ENCODE results near the gene IDH3G. TPM values are rescaled to one million over a fixed set of nuclear protein-coding genes. Genes with fewer than 3 reads are reported as not detected.
"Not testable (repeated sequence)": the region's sequence is repeated elsewhere in the genome, so short reads cannot be mapped to it uniquely, and the experiment has no call there.

IDH3G gene
- total RNA-seq, 1 experiment from 2014 or later = 71.2 TPM

DNA sequence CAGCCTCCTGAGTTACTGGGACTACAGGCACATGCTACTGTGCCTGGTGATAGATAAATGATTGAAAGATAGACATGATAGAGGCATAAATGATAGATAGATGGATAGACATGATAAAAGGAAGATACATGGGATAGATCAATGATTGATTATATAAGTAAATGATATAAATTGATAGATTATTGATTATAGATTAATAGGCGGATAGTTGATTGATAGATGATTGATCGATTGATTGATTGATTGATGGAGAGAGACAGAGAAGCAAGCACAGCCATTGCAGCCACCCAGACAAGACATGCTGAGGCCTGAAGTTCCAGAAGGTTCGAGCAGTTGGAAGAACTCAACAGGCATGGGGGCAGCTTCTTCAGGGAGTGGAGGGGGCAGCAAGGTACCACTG is 47.8 kb downstream of the IDH3G start:
- Mint-ChIP-seq H3K4me1 (ENCODE audit: low read depth, unreplicated experiment) (no peaks in the 10 kb centered on the region), H3K27me3 (ENCODE audit: unreplicated experiment) (no peaks in the 10 kb centered on the region), H3K4me3 (ENCODE audit: low read depth, unreplicated experiment) (no peak overlapping the region), H3K36me3 (ENCODE audit: insufficient read depth, unreplicated experiment) (no peaks in the 10 kb centered on the region), H3K27ac (ENCODE audit: unreplicated experiment) (no peak overlapping the region), H3K9me3 (ENCODE audit: low read depth, unreplicated experiment) (no peaks in the 10 kb centered on the region)
- intact Hi-C loops (cut with micrococcal nuclease; ENCODE audit: unreplicated experiment) = no loop called here
- BruUV-seq (replicated peaks) = no TSS peak
- CTCF ChIA-PET = no interaction called here
- TF ChIP-seq CTCF (IDR thresholded peaks at IDR 0.05; ENCODE audit: unreplicated experiment) = no peak
- DNase-seq = no peak

DNA sequence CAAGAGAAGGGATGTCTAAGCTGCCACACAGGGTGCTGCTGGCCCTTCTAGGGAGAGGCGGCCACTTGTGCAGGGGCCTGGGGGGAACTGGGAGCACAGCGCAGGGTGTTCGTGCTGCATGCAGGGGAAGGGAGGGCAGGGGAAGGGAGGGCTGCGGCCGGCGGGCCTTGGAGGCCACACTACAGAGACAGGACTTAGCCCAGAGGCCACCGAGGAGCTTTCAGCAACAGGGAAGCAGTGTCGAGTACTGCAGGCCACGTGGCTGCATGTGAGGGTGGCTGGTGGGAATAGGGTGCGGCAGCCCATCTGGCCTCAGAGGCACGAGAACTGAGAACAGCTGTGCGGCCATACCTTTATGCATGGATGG is 49.1 kb downstream of the IDH3G start:
- H3K4me1 Mint-ChIP-seq (ENCODE audit: low read depth, unreplicated experiment); H3K4me3 Mint-ChIP-seq (ENCODE audit: low read depth, unreplicated experiment); intact Hi-C loops (cut with micrococcal nuclease; ENCODE audit: unreplicated experiment); H3K27me3 Mint-ChIP-seq (ENCODE audit: unreplicated experiment); DNase-seq; H3K36me3 Mint-ChIP-seq (ENCODE audit: insufficient read depth, unreplicated experiment); BruUV-seq (replicated peaks); H3K9me3 Mint-ChIP-seq (ENCODE audit: low read depth, unreplicated experiment); H3K27ac Mint-ChIP-seq (ENCODE audit: unreplicated experiment); CTCF ChIA-PET: not testable (repeated sequence)

DNA sequence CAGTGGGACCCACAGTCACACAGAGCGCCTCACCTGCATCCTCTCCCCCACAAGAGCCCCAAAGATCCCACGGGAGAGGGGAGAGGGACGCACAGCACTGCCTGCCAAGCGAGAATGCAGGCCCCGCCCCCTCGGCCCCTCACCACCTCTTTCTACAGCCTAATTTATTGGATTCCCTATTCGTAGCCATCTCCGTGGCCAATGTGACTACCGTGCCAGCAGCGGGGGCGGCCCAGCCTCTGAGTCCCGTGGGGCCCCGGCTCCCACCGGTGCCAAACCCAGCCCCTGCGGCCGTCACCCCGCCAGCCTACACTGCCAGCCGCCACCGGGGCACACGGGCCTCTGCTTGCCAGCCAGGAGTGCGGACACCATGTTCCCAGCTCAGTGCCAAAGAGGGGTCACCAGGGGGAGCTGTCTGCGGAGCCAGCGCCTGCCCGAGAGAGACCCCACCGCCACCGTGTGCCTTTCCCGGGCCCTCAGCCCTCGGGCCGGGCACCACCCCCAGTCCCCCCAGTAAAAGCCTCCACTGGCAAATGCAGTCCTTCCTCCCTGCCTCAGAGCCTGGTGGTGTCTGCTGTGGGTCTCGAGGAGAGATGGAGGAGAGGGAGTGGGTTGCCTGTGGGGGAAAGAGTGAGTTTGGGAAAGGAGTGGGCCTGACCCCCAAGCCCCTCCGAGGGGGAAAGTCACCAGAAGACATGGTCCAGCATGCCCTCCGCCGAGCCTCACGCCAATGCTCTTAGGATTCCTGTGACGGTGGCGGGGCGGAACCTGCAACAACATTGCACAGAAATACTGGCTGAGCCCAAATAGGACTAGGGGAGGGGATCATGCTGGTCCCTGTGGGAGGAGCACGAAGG is 49.7 kb downstream of the IDH3G start:
- intact Hi-C loops (cut with micrococcal nuclease; ENCODE audit: unreplicated experiment) = no loop called here
- Mint-ChIP-seq H3K27ac (ENCODE audit: unreplicated experiment) (no peak overlapping the region), H3K36me3 (ENCODE audit: insufficient read depth, unreplicated experiment) (no peaks in the 10 kb centered on the region), H3K4me1 (ENCODE audit: low read depth, unreplicated experiment) (no peaks in the 10 kb centered on the region), H3K9me3 (ENCODE audit: low read depth, unreplicated experiment) (no peaks in the 10 kb centered on the region), H3K27me3 (ENCODE audit: unreplicated experiment) (no peaks in the 10 kb centered on the region), H3K4me3 (ENCODE audit: low read depth, unreplicated experiment) (no peak overlapping the region)
- CTCF ChIA-PET = no interaction called here
- no TSS peak for BruUV-seq (replicated peaks)
- no peak for DNase-seq
- no peak for TF ChIP-seq CTCF (IDR thresholded peaks at IDR 0.05; ENCODE audit: unreplicated experiment)

DNA sequence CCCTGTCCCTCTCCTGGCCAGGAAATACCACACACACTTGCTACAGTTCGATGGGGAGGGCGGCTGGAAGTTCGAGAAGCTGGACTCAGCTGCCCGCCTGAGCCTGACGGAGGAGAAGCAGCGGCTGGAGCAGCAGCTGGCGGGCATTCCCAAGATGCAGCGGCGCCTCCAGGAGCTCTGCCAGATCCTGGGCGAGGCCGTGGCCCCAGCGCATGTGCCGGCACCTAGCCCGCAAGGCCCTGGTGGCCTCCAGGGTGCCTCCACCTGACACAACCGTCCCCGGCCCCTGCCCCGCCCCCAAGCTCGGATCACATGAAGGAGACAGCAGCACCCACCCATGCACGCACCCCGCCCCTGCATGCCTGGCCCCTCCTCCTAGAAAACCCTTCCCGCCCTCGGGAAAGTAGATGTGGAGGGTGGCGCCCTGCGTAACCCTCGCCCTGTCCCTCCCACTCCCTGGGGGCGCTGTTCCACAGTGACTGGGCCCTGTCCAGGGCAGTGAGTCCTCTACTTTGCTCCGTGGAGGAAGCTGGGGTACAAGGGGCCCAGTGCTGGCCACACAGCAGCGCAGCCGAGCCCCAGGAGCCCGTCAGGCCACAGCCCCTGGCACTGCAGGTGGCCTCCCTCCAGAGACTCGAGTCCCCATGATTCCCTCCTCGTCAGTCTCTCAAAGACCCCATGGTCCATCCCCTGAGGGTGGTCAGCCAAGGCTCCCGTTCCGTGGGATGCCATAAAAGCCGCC is 50.5 kb downstream of the IDH3G start:
- H3K36me3 Mint-ChIP-seq (ENCODE audit: insufficient read depth, unreplicated experiment); intact Hi-C loops (cut with micrococcal nuclease; ENCODE audit: unreplicated experiment); H3K4me3 Mint-ChIP-seq (ENCODE audit: low read depth, unreplicated experiment); H3K9me3 Mint-ChIP-seq (ENCODE audit: low read depth, unreplicated experiment); CTCF ChIA-PET; BruUV-seq (replicated peaks); DNase-seq; H3K4me1 Mint-ChIP-seq (ENCODE audit: low read depth, unreplicated experiment); H3K27me3 Mint-ChIP-seq (ENCODE audit: unreplicated experiment); H3K27ac Mint-ChIP-seq (ENCODE audit: unreplicated experiment): not testable (repeated sequence)

- DNase-seq; H3K4me1 Mint-ChIP-seq (ENCODE audit: low read depth, unreplicated experiment); intact Hi-C loops (cut with micrococcal nuclease; ENCODE audit: unreplicated experiment); H3K4me3 Mint-ChIP-seq (ENCODE audit: low read depth, unreplicated experiment); CTCF ChIA-PET; BruUV-seq (replicated peaks); H3K27me3 Mint-ChIP-seq (ENCODE audit: unreplicated experiment); H3K27ac Mint-ChIP-seq (ENCODE audit: unreplicated experiment); H3K9me3 Mint-ChIP-seq (ENCODE audit: low read depth, unreplicated experiment); H3K36me3 Mint-ChIP-seq (ENCODE audit: insufficient read depth, unreplicated experiment): not testable (repeated sequence)
These were observed 51.2 kb downstream of the IDH3G start for GRCh38 chrX:153742796-153743467.

GRCh38 chrX:153742111-153742510 is 52.1 kb downstream of the IDH3G start:
- H3K4me3 Mint-ChIP-seq (ENCODE audit: low read depth, unreplicated experiment); CTCF ChIA-PET; BruUV-seq (replicated peaks); intact Hi-C loops (cut with micrococcal nuclease; ENCODE audit: unreplicated experiment); H3K4me1 Mint-ChIP-seq (ENCODE audit: low read depth, unreplicated experiment); H3K9me3 Mint-ChIP-seq (ENCODE audit: low read depth, unreplicated experiment); H3K27ac Mint-ChIP-seq (ENCODE audit: unreplicated experiment); DNase-seq; H3K27me3 Mint-ChIP-seq (ENCODE audit: unreplicated experiment); H3K36me3 Mint-ChIP-seq (ENCODE audit: insufficient read depth, unreplicated experiment): not testable (repeated sequence)
